HuH-7 (cell line): ENCODE measurements around the gene ECT2.
A peak's percentile ranks its signal among the peaks of the same experiment; 100 is the strongest.
"Not testable (repeated sequence)": the region's sequence is repeated elsewhere in the genome, so short reads cannot be mapped to it uniquely, and the experiment has no call there.

Source experiments
- DNase-seq: peaks from one replicate; pipeline ENCODE4 v3.0.0; 2011; ENCODE audit warnings: low spot score

ECT2 gene

GRCh38 chr3:172813462-172813861, 62.9 kb downstream of the ECT2 start:
- no peak for DNase-seq

- no peak for DNase-seq
These were observed 64.2 kb downstream of the ECT2 start for GRCh38 chr3:172814738-172815137.

GRCh38 chr3:172815857-172816256, 65.3 kb downstream of the ECT2 start:
- DNase-seq = no peak

GRCh38 chr3:172816281-172816680, 65.8 kb downstream of the ECT2 start:
- DNase-seq = no peak

- DNase-seq = no peak
These were observed 66.4 kb downstream of the ECT2 start for GRCh38 chr3:172816968-172817367.

GRCh38 chr3:172820492-172820891, 70.0 kb downstream of the ECT2 start:
- DNase-seq = no peak

- no peak for DNase-seq
These were observed 73.7 kb downstream of the ECT2 start for GRCh38 chr3:172824229-172824628.

- not testable (repeated sequence) for DNase-seq
These were observed 76.7 kb downstream of the ECT2 start for GRCh38 chr3:172827231-172827630.

- no peak for DNase-seq
These were observed 82.5 kb downstream of the ECT2 start for GRCh38 chr3:172832983-172833382.

- peak; percentile 18 for DNase-seq
These were observed 86.0 kb downstream of the ECT2 start for GRCh38 chr3:172836390-172836997.

GRCh38 chr3:172839679-172840078, 89.2 kb downstream of the ECT2 start:
- DNase-seq = no peak

GRCh38 chr3:172840463-172840862, 89.9 kb downstream of the ECT2 start:
- DNase-seq = no peak

- no peak for DNase-seq
These were observed 90.4 kb downstream of the ECT2 start for GRCh38 chr3:172840913-172841312.

- no peak for DNase-seq
These were observed 93.9 kb downstream of the ECT2 start for GRCh38 chr3:172844428-172844827.

- DNase-seq = no peak
These were observed 95.6 kb downstream of the ECT2 start for GRCh38 chr3:172846103-172846561.

- DNase-seq = no peak
These were observed 96.2 kb downstream of the ECT2 start for GRCh38 chr3:172846706-172847105.

- DNase-seq = no peak
These were observed 96.8 kb downstream of the ECT2 start for GRCh38 chr3:172847292-172847691.

GRCh38 chr3:172848910-172849309, 98.4 kb downstream of the ECT2 start:
- DNase-seq = no peak

- DNase-seq = no peak
These were observed 102.5 kb downstream of the ECT2 start for GRCh38 chr3:172853005-172853404.

GRCh38 chr3:172853921-172854666, 103.6 kb downstream of the ECT2 start:
- DNase-seq = no peak

GRCh38 chr3:172855037-172855436, 104.5 kb downstream of the ECT2 start:
- no peak for DNase-seq

GRCh38 chr3:172856795-172857742, 106.5 kb downstream of the ECT2 start:
- peak; percentile 47 for DNase-seq

GRCh38 chr3:172859041-172859440, 108.5 kb downstream of the ECT2 start:
- DNase-seq = no peak
